Raji (cell line): ENCODE measurements around the gene ERMARD.

Source experiments
- POLR2A ChIP-seq: IDR thresholded peaks from 2 replicates; pipeline ENCODE4 v1.6.1; 2011; ENCODE audit warnings: low read depth, low read length, control low read depth; ENCODE audit not compliant: insufficient read depth

ERMARD gene

DNA sequence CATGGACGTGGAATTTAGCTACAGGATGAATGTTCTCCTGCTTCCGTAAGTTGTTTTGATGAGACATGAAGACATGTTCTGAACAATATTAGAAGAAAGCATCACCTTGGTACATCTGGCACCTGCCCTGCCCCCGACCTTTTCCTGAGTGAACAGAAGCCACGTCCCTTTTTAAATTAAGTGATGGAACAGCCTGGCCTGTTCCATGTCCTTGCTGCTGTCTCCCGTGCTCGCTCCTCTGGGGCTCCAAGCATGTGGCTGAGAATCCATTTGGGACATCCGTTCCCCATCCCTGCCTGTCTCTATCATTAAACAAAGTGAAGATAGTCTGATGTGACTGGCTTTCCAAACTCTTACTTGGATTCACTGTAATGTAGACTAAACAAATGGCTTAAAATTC is 36.4 kb downstream of the ERMARD start:
- TF ChIP-seq POLR2A, result no peak

- TF ChIP-seq POLR2A, result no peak
Observed at GRCh38 chr6:169788809-169789145, 37.4 kb downstream of the ERMARD start.

- no peak for TF ChIP-seq POLR2A
Observed at GRCh38 chr6:169789146-169789943, 37.9 kb downstream of the ERMARD start.

DNA sequence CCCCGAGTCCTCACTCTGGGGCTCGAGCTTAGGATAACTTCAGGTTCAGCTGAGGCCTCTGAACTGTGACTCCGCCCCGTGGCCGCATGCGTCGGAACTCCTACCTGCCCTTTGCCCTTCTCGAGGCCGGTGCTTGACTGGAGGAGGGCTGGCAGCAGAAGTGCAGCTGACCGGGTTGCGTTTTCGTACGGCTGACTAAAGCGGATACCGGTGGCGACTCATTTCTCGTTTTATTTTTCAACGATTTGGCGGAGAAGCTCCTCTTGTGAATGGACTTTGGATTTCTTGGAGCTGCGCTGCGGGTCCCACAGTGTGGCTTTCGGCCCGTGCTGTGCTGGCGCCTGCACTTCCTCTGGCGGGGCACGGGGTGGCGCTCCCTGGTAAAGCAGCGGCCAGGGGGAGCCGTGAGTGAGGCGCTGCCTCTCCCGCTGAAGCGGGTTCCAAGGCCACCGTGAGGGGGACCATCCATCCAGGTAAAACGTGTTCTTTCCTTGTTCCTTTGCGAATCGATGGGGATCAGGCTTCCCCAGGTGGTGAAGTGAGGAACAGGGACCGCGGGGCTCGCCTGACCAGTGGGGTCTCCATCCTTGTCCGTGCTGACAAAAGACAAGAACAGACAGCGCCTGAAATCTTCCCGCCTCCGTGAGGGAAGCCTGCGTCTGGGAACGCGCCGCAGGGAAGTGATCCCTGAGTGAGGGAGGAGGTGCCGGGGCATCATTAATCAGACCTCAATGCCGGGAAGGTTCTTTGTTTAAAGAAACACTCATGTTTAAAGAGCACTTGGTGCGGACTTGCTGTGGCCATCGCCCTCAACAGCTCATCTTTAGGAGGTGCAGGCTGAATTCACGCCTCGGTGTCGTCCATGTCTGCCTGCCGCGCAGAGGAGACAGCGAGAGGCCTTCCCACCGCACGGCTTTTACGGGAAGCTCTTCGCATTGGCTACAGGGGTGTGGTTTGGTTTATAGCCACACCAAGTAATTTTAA is 38.8 kb downstream of the ERMARD start:
- no peak for TF ChIP-seq POLR2A

DNA sequence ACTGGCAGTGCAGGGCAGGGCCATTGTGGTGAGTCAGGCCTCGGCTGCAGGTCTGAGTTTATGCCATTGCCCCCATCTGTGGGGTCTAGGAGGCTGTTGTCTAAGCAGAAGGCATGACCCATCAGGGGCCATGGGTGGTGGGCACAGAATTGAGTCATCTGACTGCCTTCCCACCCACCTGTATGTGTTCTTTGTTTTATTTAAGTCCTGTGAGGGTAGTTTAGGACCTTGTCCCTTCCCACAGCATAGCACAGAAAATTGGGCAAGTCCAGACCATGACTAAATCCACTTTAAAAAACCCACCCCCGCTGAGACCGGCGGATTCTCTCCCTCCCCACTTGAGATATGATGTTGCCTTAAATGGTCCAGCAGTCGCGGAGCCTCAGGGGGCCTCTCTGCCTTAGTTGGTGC is 40.3 kb downstream of the ERMARD start:
- no peak for TF ChIP-seq POLR2A

DNA sequence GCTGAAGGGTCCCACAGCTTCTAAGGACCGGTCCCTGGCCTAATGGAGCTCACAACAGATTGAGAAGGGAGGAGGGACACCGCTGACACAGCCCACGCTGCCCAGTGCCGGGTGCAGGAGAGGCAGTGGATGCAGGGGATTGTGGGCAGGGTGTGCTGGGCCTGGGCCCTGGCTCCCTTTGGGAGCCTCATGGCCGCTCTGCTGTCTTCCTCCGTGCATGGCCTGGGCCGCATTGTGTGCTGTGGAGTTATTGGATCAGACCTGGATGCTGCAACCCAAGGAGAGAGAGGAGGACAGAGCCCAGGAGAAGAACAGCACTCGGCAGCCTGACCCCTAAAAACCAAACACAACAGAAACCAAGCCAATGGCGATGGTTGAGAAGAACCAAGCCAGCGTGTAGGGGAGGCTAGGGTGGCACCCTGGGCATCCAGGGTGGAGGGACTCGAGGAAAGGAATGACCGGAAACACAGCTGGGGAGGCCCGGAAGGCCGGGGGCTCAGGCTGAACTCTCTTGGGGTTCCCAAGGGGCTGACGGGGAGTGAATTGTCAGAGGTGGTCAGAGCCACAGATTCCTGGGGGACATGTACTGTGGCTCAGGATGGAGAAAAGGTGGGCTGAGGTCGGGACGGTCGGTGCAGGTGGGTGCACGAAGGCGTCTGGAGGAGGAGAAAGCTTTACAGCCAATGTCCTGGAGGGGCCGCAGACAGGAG is 41.0 kb downstream of the ERMARD start:
- TF ChIP-seq POLR2A, result no peak

DNA sequence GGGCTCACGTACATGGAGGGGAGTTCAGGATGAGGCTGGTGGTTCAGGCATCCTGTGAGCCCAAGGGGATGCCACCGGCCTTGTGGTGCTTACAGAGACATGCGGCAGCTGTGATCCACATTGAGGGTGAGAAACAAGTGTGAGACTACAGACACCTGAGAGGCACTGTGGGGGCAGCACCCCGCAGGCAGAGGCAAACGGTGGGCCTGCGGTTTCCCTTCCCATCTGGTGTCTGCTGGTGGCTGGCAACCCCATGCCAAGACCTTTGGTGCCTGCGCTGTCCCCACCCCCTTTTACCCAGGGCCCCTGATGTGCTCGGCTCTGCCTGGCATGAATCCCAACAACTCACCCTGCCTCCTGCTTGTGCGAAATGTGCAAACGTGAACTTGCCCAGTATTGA is 42.0 kb downstream of the ERMARD start:
- TF ChIP-seq POLR2A, result no peak

DNA sequence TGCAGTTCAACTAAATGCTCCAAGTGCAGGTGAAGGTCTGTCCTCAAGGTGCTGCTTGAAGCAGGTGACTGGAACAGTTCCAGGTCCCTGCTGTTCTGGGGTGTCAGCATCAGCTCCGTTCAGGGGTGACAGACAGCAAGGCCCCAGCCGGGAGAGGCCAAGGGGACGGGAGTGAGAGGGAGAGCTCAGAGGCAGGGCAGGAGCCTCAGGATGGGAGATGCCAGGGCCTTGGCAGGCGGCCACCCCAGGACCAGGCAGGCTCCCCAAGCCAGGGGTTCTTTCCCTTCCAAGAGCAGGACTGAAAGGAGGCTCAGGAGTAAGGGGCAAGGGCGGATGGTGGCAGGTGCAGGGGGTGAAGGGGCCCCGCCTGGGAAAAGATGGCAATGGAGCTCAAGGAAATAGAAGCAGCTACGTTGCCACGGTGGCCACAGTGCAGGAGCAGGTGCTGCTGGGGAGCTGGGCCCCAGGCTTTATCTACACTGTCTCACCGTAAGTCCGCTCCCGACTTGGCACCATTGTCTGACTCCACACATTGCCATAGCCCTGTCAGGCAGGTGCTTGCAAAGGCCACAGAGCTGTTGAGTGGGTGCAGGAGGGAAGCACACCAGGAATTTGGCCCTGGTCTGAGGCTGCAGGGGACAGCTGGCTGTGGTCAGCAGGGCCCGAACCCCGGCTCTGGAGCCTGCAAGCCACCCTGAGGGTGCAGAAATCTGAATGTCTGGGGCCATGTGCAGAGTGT is 43.1 kb downstream of the ERMARD start:
- no peak for TF ChIP-seq POLR2A

- no peak for TF ChIP-seq POLR2A
Observed at GRCh38 chr6:169795196-169795595, 43.8 kb downstream of the ERMARD start.

GRCh38 chr6:169798764-169799473 is 47.5 kb downstream of the ERMARD start:
- no peak for TF ChIP-seq POLR2A

GRCh38 chr6:169799474-169799926 is 48.1 kb downstream of the ERMARD start:
- TF ChIP-seq POLR2A, result no peak

DNA sequence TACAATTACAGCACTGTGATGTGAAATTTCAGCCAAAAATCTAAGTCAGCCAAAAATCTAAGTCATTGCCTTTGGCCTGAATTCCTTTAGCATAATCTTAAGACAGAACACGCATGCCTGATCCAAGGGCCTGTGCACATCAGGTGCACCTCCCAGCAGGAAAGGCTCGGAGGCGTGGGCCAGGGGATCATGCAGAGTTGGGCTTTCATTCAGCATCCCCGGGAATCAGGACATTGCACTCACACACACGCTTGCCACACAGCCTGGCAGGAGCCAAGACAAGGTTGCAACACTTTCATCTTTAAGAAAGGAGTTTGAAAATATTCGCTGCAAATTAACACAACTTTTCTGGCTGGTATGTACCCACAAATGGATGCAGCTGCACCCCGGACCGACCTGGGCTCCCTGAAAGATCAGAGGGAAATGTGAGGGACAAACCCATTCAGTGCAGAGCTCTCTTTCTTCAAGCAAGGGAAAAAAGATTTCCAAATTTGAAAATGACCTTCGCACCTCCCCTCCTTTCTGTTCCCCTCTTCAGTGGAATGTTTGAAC is 48.8 kb downstream of the ERMARD start:
- TF ChIP-seq POLR2A, result no peak

GRCh38 chr6:169800668-169801395 is 49.4 kb downstream of the ERMARD start:
- TF ChIP-seq POLR2A, result no peak

GRCh38 chr6:169801396-169802160 is 50.2 kb downstream of the ERMARD start:
- no peak for TF ChIP-seq POLR2A
